CD8-positive, alpha-beta memory T cell (primary cell): ENCODE results near the gene GTF2A1. TPM values are rescaled to one million over a fixed set of nuclear protein-coding genes. Genes with fewer than 3 reads are reported as not detected.

Experiments used
- CTCF ChIA-PET: fragments of 350-600 bp; sonication (Branson Sonifier 250); formaldehyde crosslinking; loops from one replicate; lab custom pipeline; 2021; ENCODE audit warnings: antibody characterized with exemption; lab: Charles Lee
- POLR2A ChIA-PET: fragments of 350-600 bp; sonication (Branson Sonifier 250); formaldehyde crosslinking; loops from one replicate; lab custom pipeline; 2021; ENCODE audit warnings: antibody characterized with exemption; lab: Charles Lee
- DNase-seq, 5 donors: peaks; one replicate each; pipeline versions ENCODE4 v3.0.0 to v3.0.0-alpha.2; 2020 to 2022; ENCODE audit warnings: mixed read lengths in 1 of 5
- H3K27ac ChIP-seq: one replicate; pipeline ENCODE4 v1.7.0; 2013; ENCODE audit warnings: low read depth, mild to moderate bottlenecking, low read length, moderate library complexity
- H3K27me3 ChIP-seq: 2 replicates; pipeline ENCODE4 v1.7.0; 2013; ENCODE audit warnings: low read length, mild to moderate bottlenecking; ENCODE audit not compliant: insufficient read depth, poor library complexity, severe bottlenecking
- H3K36me3 ChIP-seq: 2 replicates; pipeline ENCODE4 v1.7.0; 2013; ENCODE audit warnings: mild to moderate bottlenecking, low read length, moderate library complexity; ENCODE audit not compliant: insufficient read depth
- H3K4me1 ChIP-seq: 2 replicates; pipeline ENCODE4 v1.7.0; 2013; ENCODE audit warnings: mild to moderate bottlenecking, low read length, moderate library complexity; ENCODE audit not compliant: insufficient read depth
- H3K4me3 ChIP-seq: 2 replicates; pipeline ENCODE4 v1.7.0; 2013; ENCODE audit warnings: mild to moderate bottlenecking, low read length
- H3K9me3 ChIP-seq: 2 replicates; pipeline ENCODE4 v1.7.0; 2013; ENCODE audit warnings: mild to moderate bottlenecking, low read length
- H3K27ac Mint-ChIP-seq, 8 donors: one replicate each; pipeline ENCODE4 v1.8.0; 2020 to 2021; ENCODE audit warnings: mixed read lengths in 8 of 8, mild to moderate bottlenecking in 6 of 8, inconsistent platforms in 3 of 8, moderate library complexity in 3 of 8
- H3K27me3 Mint-ChIP-seq, 2 donors: one replicate each; pipeline ENCODE4 v1.8.0; 2020 to 2021; ENCODE audit warnings: mixed read lengths in 2 of 2, mild to moderate bottlenecking in 1 of 2, moderate library complexity in 1 of 2
- H3K36me3 Mint-ChIP-seq, 3 donors: one replicate each; pipeline ENCODE4 v1.8.0; 2020 to 2021; ENCODE audit warnings: mixed read lengths in 3 of 3, inconsistent platforms in 1 of 3, mild to moderate bottlenecking in 1 of 3
- H3K4me1 Mint-ChIP-seq, 3 donors: one replicate each; pipeline ENCODE4 v1.8.0; 2020 to 2021; ENCODE audit warnings: mixed read lengths in 3 of 3, inconsistent platforms in 1 of 3, mild to moderate bottlenecking in 1 of 3
- H3K4me3 Mint-ChIP-seq, 7 donors: one replicate each; pipeline ENCODE4 v1.8.0; 2020 to 2021; ENCODE audit warnings: mixed read lengths in 7 of 7, mild to moderate bottlenecking in 6 of 7, moderate library complexity in 4 of 7, inconsistent platforms in 2 of 7
- H3K9me3 Mint-ChIP-seq, 5 donors: one replicate each; pipeline ENCODE4 v1.8.0; 2020 to 2022; ENCODE audit warnings: mixed read lengths in 5 of 5, mild to moderate bottlenecking in 3 of 5, moderate library complexity in 2 of 5, inconsistent platforms in 1 of 5
- polyA plus RNA-seq: library from polyadenylated mRNA; unstranded; fragments of 300-500 nt; fragmentation: Illumina TruSeq; gene quantifications from one replicate; pipeline ENCODE4 v1.2.3, GENCODE V29; 2021
- total RNA-seq, 2 experiments: library from RNA; stranded (reverse); gene quantifications; one replicate each; pipeline ENCODE4 v1.2.3, GENCODE V29; 2021

Gene GTF2A1
- total and polyA plus RNA-seq, 3 experiments from 2014 or later, result 8.2 to 49.4 (median 49.4) TPM

DNA sequence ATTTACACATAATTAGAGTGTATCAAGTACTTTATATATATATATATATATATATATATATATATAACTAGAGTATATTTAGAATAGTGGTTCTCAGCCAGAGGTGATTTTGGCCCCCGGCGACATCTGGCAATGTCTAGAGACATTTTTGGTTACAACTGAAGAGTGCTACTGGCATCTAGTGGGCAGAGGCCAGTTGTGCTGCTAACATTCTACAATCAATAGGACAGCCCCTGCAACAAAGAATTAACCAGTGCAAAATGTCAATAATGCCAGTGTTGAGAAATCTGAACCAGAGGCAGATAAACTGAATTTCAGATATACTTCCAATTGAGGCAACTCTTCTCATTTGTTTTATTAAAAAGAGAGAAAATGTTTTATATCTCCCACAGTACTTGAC, 8.9 kb downstream of the GTF2A1 start:
- Histone ChIP-seq H3K9me3 (no peaks in the 10 kb centered on the region), H3K27me3 (no peaks in the 10 kb centered on the region), H3K36me3 (peaks cover 41% of the 10 kb centered on the region), H3K4me1 (peaks cover 8% of the 10 kb centered on the region), H3K27ac (no peak overlapping the region), H3K4me3 (no peak overlapping the region)
- DNase-seq, result peak in 3 of 5 donors; percentile 9 to 58 (median 9)
- Mint-ChIP-seq H3K36me3 (peaks cover 0 to 88% (median 14%) of the 10 kb centered on the region in 3 donors), H3K27me3 (no peaks in the 10 kb centered on the region), H3K4me3 (peak overlapping the region in 1 of 7 donors; percentile 20), H3K9me3 (no peaks in the 10 kb centered on the region), H3K27ac (peak overlapping the region in 2 of 8 donors; percentile 29 to 49), H3K4me1 (peaks cover 54 to 83% (median 77%) of the 10 kb centered on the region in 3 donors)
- ChIA-PET CTCF (interaction anchor here (1.0 to 1.8 kb wide), 2 partner anchors 16 to 215 kb away, joined by 3 to 7 read pairs; no protein-coding TSS in a partner anchor), POLR2A (no interaction called here)

DNA sequence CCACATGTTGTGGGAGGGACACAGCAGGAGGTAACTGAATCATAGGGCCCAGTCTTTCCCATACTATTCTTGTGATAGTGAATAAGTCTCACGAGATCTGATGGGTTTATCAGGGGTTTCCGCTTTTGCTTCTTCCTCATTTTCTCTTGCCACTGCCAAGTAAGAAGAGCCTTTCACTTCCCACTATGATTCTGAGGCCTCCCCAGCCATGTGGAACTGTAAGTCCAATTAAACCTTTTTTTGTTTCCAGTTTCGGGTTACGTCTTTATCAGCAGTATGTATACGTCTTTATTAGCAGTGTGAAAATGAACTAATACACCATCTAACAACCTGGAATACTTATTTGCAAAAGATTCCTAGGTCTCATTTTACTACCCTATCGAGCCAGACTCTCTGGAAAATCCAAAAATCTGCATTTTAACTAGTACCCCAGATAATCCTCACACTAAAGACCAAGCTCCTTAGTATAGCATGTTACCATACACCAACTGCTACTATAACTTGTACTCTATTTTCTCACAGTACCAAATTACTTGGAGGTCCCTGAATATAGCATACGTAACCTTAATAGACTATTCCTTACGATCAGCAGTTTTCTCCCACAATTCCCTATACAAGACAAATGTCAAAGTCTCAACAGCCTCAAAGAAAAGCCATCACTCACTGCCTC, 11.5 kb downstream of the GTF2A1 start:
- H3K4me1 ChIP-seq, result no peaks in the 10 kb centered on the region
- Mint-ChIP-seq H3K4me3 (no peak overlapping the region), H3K27me3 (no peaks in the 10 kb centered on the region), H3K4me1 (peaks cover 53 to 84% (median 80%) of the 10 kb centered on the region in 3 donors), H3K27ac (peak overlapping the region in 6 of 8 donors; percentile 10 to 52 (median 36)), H3K9me3 (no peaks in the 10 kb centered on the region), H3K36me3 (peaks cover 0 to 88% (median 7%) of the 10 kb centered on the region in 3 donors)
- ChIA-PET CTCF (no interaction called here), POLR2A (no interaction called here)
- H3K4me3 ChIP-seq, result no peak overlapping the region
- H3K27me3 ChIP-seq, result no peaks in the 10 kb centered on the region
- DNase-seq, result no peak
- H3K9me3 ChIP-seq, result no peaks in the 10 kb centered on the region
- no peak overlapping the region for H3K27ac ChIP-seq
- H3K36me3 ChIP-seq, result peaks cover 33% of the 10 kb centered on the region

DNA sequence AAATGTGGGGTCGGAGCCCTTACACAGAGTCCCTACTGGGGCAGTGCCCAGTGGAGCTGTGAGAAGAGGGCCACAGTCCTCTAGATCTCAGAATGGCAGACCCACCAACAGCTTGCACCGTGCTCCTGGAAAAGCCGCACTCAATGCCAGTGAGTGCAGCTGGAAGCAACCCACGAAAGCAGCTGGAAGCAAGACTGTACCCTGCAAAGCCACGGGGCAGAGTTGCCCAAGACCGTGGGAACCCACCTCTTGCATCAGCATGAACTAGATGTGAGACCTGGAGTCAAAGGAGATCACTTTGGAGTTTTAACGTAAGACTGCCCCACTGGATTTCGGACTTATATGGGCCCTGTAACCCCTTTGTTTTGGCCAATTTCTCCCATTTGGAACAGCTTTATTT, 12.3 kb downstream of the GTF2A1 start:
- Mint-ChIP-seq H3K4me1 (peaks cover 50 to 82% (median 78%) of the 10 kb centered on the region in 3 donors), H3K36me3 (peaks cover 4 to 86% (median 7%) of the 10 kb centered on the region in 3 donors), H3K27ac (no peak overlapping the region), H3K9me3 (no peaks in the 10 kb centered on the region), H3K27me3 (no peaks in the 10 kb centered on the region), H3K4me3 (no peak overlapping the region)
- Histone ChIP-seq H3K9me3 (no peaks in the 10 kb centered on the region), H3K36me3 (peaks cover 28% of the 10 kb centered on the region), H3K27ac (no peak overlapping the region), H3K4me3 (no peak overlapping the region), H3K4me1 (no peaks in the 10 kb centered on the region), H3K27me3 (no peaks in the 10 kb centered on the region)
- ChIA-PET CTCF (no interaction called here), POLR2A (no interaction called here)
- no peak for DNase-seq

DNA sequence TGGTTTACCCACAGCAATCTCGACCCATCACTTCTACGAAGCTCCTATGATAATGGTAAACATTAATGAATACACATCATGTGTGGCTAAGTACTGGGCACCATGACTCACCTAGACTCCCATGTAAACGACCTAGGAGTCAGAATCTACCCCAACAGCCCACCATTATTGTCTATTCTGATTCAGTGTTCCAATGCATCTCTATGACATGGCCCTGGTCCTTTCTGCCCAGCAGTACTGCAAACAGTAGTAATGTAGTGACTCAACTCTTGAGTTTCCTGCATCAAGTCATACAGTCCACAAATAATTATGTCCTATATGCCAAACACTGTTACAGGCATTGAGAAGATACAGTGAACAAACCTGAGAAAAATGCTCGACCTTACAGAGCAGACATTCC, 14.6 kb downstream of the GTF2A1 start:
- Mint-ChIP-seq H3K4me3 (no peak overlapping the region), H3K27me3 (no peaks in the 10 kb centered on the region), H3K4me1 (peaks cover 34 to 65% (median 56%) of the 10 kb centered on the region in 3 donors), H3K9me3 (no peaks in the 10 kb centered on the region), H3K36me3 (peaks cover 4 to 83% (median 7%) of the 10 kb centered on the region in 3 donors), H3K27ac (peak overlapping the region in 7 of 8 donors; percentile 7 to 86 (median 41))
- Histone ChIP-seq H3K36me3 (peaks cover 32% of the 10 kb centered on the region), H3K27me3 (no peaks in the 10 kb centered on the region), H3K4me3 (no peak overlapping the region), H3K9me3 (no peaks in the 10 kb centered on the region), H3K4me1 (no peaks in the 10 kb centered on the region), H3K27ac (no peak overlapping the region)
- no peak for DNase-seq
- CTCF ChIA-PET, result no interaction called here
- POLR2A ChIA-PET, result no interaction called here

DNA sequence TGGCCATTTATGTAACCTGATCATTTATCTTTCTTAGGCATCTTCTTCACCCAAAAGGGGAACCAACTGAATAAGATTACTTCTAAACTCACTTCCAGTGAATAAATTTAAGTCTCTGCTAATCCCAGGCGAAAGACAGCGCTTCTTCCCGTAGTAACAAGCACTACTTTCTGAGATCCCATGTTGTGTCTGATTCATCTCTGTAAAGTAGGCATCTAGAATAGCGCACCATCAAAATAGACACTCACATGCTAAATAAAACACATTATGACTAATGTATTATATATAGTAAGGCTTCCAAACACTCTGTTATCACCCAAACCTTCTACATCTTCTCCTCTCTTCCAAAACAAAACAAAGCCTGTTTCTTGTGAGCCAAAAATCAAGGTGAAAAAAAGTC, 15.1 kb downstream of the GTF2A1 start:
- Mint-ChIP-seq H3K4me1 (peaks cover 30 to 63% (median 54%) of the 10 kb centered on the region in 3 donors), H3K36me3 (peaks cover 4 to 80% (median 7%) of the 10 kb centered on the region in 3 donors), H3K27me3 (no peaks in the 10 kb centered on the region), H3K4me3 (no peak overlapping the region), H3K9me3 (no peaks in the 10 kb centered on the region), H3K27ac (peak overlapping the region in 4 of 8 donors; percentile 29 to 86 (median 51))
- H3K36me3 ChIP-seq, result peaks cover 32% of the 10 kb centered on the region
- ChIA-PET POLR2A (no interaction called here), CTCF (no interaction called here)
- no peaks in the 10 kb centered on the region for H3K4me1 ChIP-seq
- DNase-seq, result no peak
- no peak overlapping the region for H3K4me3 ChIP-seq
- H3K27ac ChIP-seq, result no peak overlapping the region
- H3K9me3 ChIP-seq, result no peaks in the 10 kb centered on the region
- no peaks in the 10 kb centered on the region for H3K27me3 ChIP-seq

DNA sequence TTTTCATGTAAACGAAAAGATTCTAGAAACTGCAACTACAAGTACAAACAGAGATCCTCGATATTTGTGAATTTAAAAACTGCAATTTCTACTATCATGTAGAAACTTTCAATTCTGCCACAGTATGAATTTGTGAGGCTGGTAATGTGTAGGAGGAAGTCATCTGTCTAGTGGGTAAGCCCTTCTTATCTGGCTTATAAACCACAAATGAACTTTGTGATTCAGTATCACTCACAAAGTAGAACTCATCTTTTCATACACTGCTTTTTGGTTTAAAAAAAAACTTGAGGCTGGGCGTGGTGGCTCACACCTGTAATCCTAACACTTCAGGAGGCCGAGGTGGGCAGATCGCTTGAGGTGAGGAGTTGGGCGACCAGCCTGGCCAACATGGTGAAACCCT, 20.7 kb downstream of the GTF2A1 start:
- Histone ChIP-seq H3K27ac (no peak overlapping the region), H3K4me1 (peaks cover 9% of the 10 kb centered on the region), H3K4me3 (no peak overlapping the region), H3K9me3 (no peaks in the 10 kb centered on the region), H3K27me3 (no peaks in the 10 kb centered on the region), H3K36me3 (peaks cover 26% of the 10 kb centered on the region)
- Mint-ChIP-seq H3K4me1 (peaks cover 29 to 46% (median 44%) of the 10 kb centered on the region in 3 donors), H3K4me3 (peak overlapping the region in 5 of 7 donors; percentile 20 to 83 (median 34)), H3K36me3 (peaks cover 8 to 74% (median 12%) of the 10 kb centered on the region in 3 donors), H3K9me3 (no peaks in the 10 kb centered on the region), H3K27ac (peak overlapping the region; percentile 57 to 93 (median 75)), H3K27me3 (no peaks in the 10 kb centered on the region)
- ChIA-PET POLR2A (no interaction called here), CTCF (no interaction called here)
- DNase-seq, result peak in 1 of 5 donors; percentile 19

DNA sequence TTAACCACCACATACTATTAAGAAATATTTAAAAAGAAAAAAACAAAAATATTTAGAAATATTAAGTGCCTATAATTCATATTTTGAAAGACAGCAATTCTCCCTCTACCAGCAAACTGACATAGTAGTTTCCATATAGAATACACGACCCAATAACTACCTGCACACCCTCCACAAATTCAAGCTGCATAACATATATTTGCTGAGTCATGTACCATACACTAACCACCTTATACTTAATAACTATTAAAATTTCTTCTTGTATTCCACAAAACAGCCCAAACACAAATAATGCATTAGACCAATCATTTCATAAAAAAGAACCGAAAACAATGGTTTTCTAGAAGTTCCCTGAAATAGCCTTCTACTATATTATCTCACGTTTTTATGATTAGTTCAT, 21.7 kb downstream of the GTF2A1 start:
- peaks cover 12 to 79% (median 13%) of the 10 kb centered on the region in 3 donors for H3K36me3 Mint-ChIP-seq
- H3K27me3 Mint-ChIP-seq, result no peaks in the 10 kb centered on the region
- H3K4me3 Mint-ChIP-seq, result no peak overlapping the region
- ChIA-PET POLR2A (no interaction called here), CTCF (interaction anchor here (1.7 kb wide), 1 partner anchor 212 kb away, joined by 4 read pairs; no protein-coding TSS in a partner anchor)
- H3K36me3 ChIP-seq, result peaks cover 26% of the 10 kb centered on the region
- no peaks in the 10 kb centered on the region for H3K9me3 Mint-ChIP-seq
- H3K4me1 ChIP-seq, result peaks cover 13% of the 10 kb centered on the region
- no peaks in the 10 kb centered on the region for H3K27me3 ChIP-seq
- H3K9me3 ChIP-seq, result no peaks in the 10 kb centered on the region
- no peak for DNase-seq
- peaks cover 30 to 47% (median 45%) of the 10 kb centered on the region in 3 donors for H3K4me1 Mint-ChIP-seq
- no peak overlapping the region for H3K4me3 ChIP-seq
- H3K27ac Mint-ChIP-seq, result no peak overlapping the region
- no peak overlapping the region for H3K27ac ChIP-seq

DNA sequence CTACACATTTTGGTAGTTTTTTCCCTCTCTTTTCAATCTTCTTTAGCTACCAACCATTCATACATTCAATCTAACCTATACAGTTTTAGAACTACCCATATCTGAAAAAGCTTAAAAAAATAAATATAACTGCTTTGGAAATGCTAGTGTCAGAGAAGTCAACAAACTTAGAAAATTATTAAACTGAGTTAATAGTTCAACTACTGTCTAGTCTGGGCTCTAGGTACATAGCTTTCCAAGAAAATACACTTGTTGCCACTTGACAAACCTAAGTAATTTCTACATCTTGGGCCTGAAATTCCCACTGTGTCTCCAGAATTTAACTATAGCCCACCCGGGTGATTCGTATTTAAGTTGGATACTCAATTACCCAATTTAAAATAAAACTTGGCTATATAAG, 22.1 kb downstream of the GTF2A1 start:
- Histone ChIP-seq H3K36me3 (peaks cover 27% of the 10 kb centered on the region), H3K4me3 (no peak overlapping the region), H3K27me3 (no peaks in the 10 kb centered on the region), H3K9me3 (no peaks in the 10 kb centered on the region), H3K27ac (no peak overlapping the region), H3K4me1 (peaks cover 15% of the 10 kb centered on the region)
- POLR2A ChIA-PET, result no interaction called here
- Mint-ChIP-seq H3K27ac (no peak overlapping the region), H3K36me3 (peaks cover 10 to 79% (median 13%) of the 10 kb centered on the region in 3 donors), H3K4me3 (no peak overlapping the region), H3K9me3 (no peaks in the 10 kb centered on the region), H3K4me1 (peaks cover 32 to 47% (median 45%) of the 10 kb centered on the region in 3 donors), H3K27me3 (no peaks in the 10 kb centered on the region)
- CTCF ChIA-PET, result interaction anchor here (1.7 kb wide), 1 partner anchor 212 kb away, joined by 4 read pairs; no protein-coding TSS in a partner anchor
- DNase-seq, result no peak
